Pancreas (tissue), 10 donors: ENCODE data around the gene HJURP. TPM values are rescaled to one million over a fixed set of nuclear protein-coding genes. Genes with fewer than 3 reads are reported as not detected.

ENCODE experiments used
- ATAC-seq, 4 donors: fragments of 200-7000 bp; cut with Tn5 transposase; one replicate each; pipeline versions ENCODE4 v1.8.0 to v1.9.1; 2020; ENCODE audit warnings: mild to moderate bottlenecking in 4 of 4, moderate library complexity in 4 of 4
- DNase-seq, 6 donors: peaks; one replicate each; pipeline ENCODE4 v3.0.0-alpha.2; 2020
- FAIRE-seq: peaks from 2 replicates; lab custom pipeline; 2012; peaks lifted over from hg19 to GRCh38; lab: Jason Lieb, UNC
- H3K27ac ChIP-seq, 4 donors: fragments of 200-600 bp; sonication (generic); 1 replicate in 3 of 4; 2 replicates in 1 of 4; pipeline versions ENCODE4 v1.5.0 to v1.8.0; 2020
- H3K27me3 ChIP-seq, 4 donors: fragments of 200-600 bp; one replicate each; pipeline ENCODE4 v1.8.0; 2021
- H3K36me3 ChIP-seq, 3 donors: fragments of 200-600 bp; sonication (generic) in 1 of 3; one replicate each; pipeline versions ENCODE4 v1.5.0 to v1.8.0; 2020 to 2021
- H3K4me1 ChIP-seq, 3 donors: fragments of 200-600 bp; one replicate each; pipeline ENCODE4 v1.8.0; 2021
- H3K4me3 ChIP-seq, 4 donors: fragments of 200-600 bp; sonication (generic) in 2 of 4; one replicate each; pipeline versions ENCODE4 v1.5.0 to v1.8.0; 2020 to 2021
- H3K9me3 ChIP-seq, 4 donors: fragments of 200-600 bp; one replicate each; pipeline ENCODE4 v1.8.0; 2021
- CTCF ChIP-seq, 4 donors: fragments of 200-600 bp; sonication (generic) in 3 of 4; IDR thresholded peaks; one replicate each; pipeline versions ENCODE4 v1.5.0 to v1.8.0; 2021; ENCODE audit warnings: antibody characterized with exemption in 4 of 4
- WGBS, 2 donors: extraction: QIAGEN DNeasy Blood & Tissue Kit; methylation state at CpG; one replicate each; pipeline ENCODE4 v1.1.7; 2013; 5-methylcytosine and 5-hydroxymethylcytosine counted together
- intact Hi-C, 3 donors: fragments of 100-400 bp; cut with DNase I; formaldehyde crosslinking; loops; one replicate each; pipeline versions ENCODE4 v1.11.1 to v1.14.2; 2022
- polyA plus RNA-seq, 2 donors: library from polyadenylated mRNA; stranded (reverse); fragments of 200-250 nt; gene quantifications; one replicate each; pipeline ENCODE4 v1.2.3, GENCODE V29; 2013
- total RNA-seq, 6 donors: library from RNA; stranded (reverse); fragmentation: NEBNext Ultra II Directional in 4 of 6; extraction: Animal tissue kit (Norgen Biotek cat#: 25700) in 4 of 6; gene quantifications; one replicate each; pipeline versions ENCODE4 v1.2.1 to v1.2.4, GENCODE V29; 2021 to 2023
- donor health status: healthy with polysubstance abuse.
- donor health status: DM: no; HTN: no; CAD: no; lungs with moderate emphysema.
- donor health status: DM: no; HTN: no; CAD: no.
- donor health status: control.
- donor health status: control.
- donor health status: Bipolar disorder and iron deficiency.
- donor health status: DM: yes; HTN: yes; CAD: no.
- donor health status: DM: no; HTN: no; CAD: no.
- donor health status: DM: no; HTN: no; CAD: no.
- donor health status: DM: yes; HTN: yes; CAD: no.

HJURP gene
- total and polyA plus RNA-seq, 8 donors = 0.16 to 1.2 (median 0.47) TPM; not detected in 3

- no peak for FAIRE-seq
- H3K36me3 ChIP-seq = no peaks in the 10 kb centered on the region
- H3K4me1 ChIP-seq = no peaks in the 10 kb centered on the region
- no peaks in the 10 kb centered on the region for H3K9me3 ChIP-seq
- TF ChIP-seq CTCF (IDR thresholded peaks at IDR 0.05) = no peak
- H3K4me3 ChIP-seq = no peak overlapping the region
- H3K27ac ChIP-seq = no peak overlapping the region
- intact Hi-C loops = no loop called here
- DNase-seq = no peak
- ATAC-seq = no peak
- no peaks in the 10 kb centered on the region for H3K27me3 ChIP-seq
- WGBS, 2 donors = 87% methylated on average over 9 of the region's 9 CpGs
These were observed 16.6 kb downstream of the HJURP start for GRCh38 chr2:233837694-233838229.

- Histone ChIP-seq H3K4me1 (no peaks in the 10 kb centered on the region), H3K4me3 (no peak overlapping the region), H3K36me3 (no peaks in the 10 kb centered on the region), H3K9me3 (no peaks in the 10 kb centered on the region), H3K27ac (no peak overlapping the region), H3K27me3 (no peaks in the 10 kb centered on the region)
- no peak for ATAC-seq
- TF ChIP-seq CTCF (IDR thresholded peaks at IDR 0.05) = no peak
- WGBS, 2 donors = 95 to 97% methylated on average over 7 of the region's 7 CpGs
- intact Hi-C loops = no loop called here
- no peak for FAIRE-seq
- no peak for DNase-seq
These were observed 18.0 kb downstream of the HJURP start for GRCh38 chr2:233836359-233836758.

GRCh38 chr2:233835230-233836186 is 18.8 kb downstream of the HJURP start:
- intact Hi-C loops = no loop called here
- no peak for ATAC-seq
- no peaks in the 10 kb centered on the region for H3K27me3 ChIP-seq
- H3K36me3 ChIP-seq = no peaks in the 10 kb centered on the region
- peak in 1 of 6 donors; percentile 28 for DNase-seq
- H3K27ac ChIP-seq = no peak overlapping the region
- no peak overlapping the region for H3K4me3 ChIP-seq
- no peak for TF ChIP-seq CTCF (IDR thresholded peaks at IDR 0.05)
- 83 to 85% methylated on average over 14 of the region's 14 CpGs for WGBS, 2 donors
- H3K4me1 ChIP-seq = no peaks in the 10 kb centered on the region
- FAIRE-seq = no peak
- no peaks in the 10 kb centered on the region for H3K9me3 ChIP-seq

GRCh38 chr2:233833345-233833744 is 21.0 kb downstream of the HJURP start:
- Histone ChIP-seq H3K27me3 (no peaks in the 10 kb centered on the region), H3K9me3 (no peaks in the 10 kb centered on the region), H3K4me3 (no peak overlapping the region), H3K27ac (no peak overlapping the region), H3K4me1 (no peaks in the 10 kb centered on the region), H3K36me3 (no peaks in the 10 kb centered on the region)
- TF ChIP-seq CTCF (IDR thresholded peaks at IDR 0.05) = no peak
- 86 to 89% methylated on average over 10 of the region's 10 CpGs for WGBS, 2 donors
- intact Hi-C loops = no loop called here
- FAIRE-seq = no peak
- peak in 1 of 6 donors; percentile 30 for DNase-seq
- no peak for ATAC-seq
